HG03457 (cell line): ENCODE measurements around the gene TFF3.
"Not testable (repeated sequence)": the region's sequence is repeated elsewhere in the genome, so short reads cannot be mapped to it uniquely, and the experiment has no call there.

Experiments used
- ATAC-seq: cut with Tn5 transposase; IDR thresholded peaks from one replicate; pipeline ENCODE4 v1.9.1; 2021; ENCODE audit warnings: moderate number of reproducible peaks; ENCODE audit not compliant: unreplicated experiment

Gene TFF3

GRCh38 chr21:42306366-42307035, 8.7 kb downstream of the TFF3 start:
- no peak for ATAC-seq

DNA sequence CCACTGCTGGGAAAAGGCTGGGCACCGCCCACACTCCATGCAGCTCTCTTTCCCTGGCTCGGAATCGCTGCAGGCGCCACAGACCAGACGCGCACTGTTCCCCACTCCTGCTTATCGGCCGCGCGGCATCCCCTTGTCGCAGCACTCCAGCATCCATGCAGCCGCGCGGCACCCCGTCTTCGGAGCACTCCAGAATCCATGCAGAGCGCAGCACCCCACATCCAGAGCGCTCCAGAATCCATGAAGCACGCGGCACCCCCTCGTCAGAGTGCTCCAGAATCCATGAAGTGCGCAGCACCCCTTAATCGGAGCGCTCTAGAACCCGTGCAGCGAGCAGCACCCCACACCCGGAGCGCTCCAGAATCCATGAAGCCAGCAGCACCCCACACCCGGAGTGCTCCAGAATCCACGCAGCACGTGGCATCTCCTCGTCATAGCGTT, 9.5 kb downstream of the TFF3 start:
- ATAC-seq = no peak

- no peak for ATAC-seq
These were observed 10.4 kb downstream of the TFF3 start for GRCh38 chr21:42304556-42305454.

- no peak for ATAC-seq
These were observed 11.8 kb downstream of the TFF3 start for GRCh38 chr21:42303443-42303842.

- ATAC-seq = no peak
These were observed 12.4 kb downstream of the TFF3 start for GRCh38 chr21:42302794-42303193.

GRCh38 chr21:42302076-42302650, 13.0 kb downstream of the TFF3 start:
- no peak for ATAC-seq

GRCh38 chr21:42301371-42302075, 13.7 kb downstream of the TFF3 start:
- no peak for ATAC-seq

- ATAC-seq = no peak
These were observed 14.3 kb downstream of the TFF3 start for GRCh38 chr21:42300956-42301355.

DNA sequence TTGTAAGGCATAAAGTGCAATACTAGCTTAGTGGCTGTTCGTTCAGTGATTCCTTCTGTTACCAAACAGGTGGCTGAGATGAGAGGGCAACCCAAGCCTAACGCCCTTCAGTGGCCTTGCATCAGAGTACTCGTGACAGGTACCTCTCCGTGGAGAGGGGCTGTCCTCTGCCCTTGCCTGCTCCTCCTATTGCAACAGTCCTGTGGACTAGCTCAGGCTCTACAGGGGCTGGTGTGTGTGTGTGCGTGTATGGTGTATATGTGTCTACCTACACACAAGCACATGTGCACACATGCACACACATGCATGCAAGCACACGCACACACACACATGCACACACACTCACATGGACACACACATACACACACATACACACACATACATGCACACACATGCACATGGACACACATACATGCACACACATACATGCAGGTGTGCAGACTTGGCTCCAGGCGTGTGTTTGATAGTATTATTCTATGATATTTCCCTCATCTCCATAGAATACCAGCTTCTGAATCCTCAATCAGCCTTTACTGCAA, 15.1 kb downstream of the TFF3 start:
- ATAC-seq = no peak

GRCh38 chr21:42299324-42300044, 15.7 kb downstream of the TFF3 start:
- ATAC-seq = no peak

DNA sequence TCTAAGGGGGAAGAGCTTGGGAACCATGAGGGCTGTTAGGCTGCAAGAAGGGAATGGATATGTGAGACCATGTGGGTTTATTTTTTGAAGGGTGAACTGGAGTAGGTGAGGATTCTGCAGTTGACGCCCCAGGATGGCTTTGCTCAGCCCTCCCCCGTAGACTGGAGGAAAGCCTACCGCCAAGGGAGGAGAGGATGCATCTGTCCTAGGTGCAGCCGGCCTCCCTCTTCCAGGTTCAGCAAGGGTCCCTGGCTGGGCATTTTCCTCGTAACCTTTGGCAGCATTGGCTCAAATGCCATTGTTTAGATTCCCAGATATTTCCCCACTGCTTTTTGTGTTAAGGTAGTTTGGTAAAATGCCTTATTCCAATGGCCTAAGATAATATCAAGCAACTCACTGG, 16.6 kb downstream of the TFF3 start:
- no peak for ATAC-seq

- ATAC-seq = no peak
These were observed 17.0 kb downstream of the TFF3 start for GRCh38 chr21:42298237-42298636.

DNA sequence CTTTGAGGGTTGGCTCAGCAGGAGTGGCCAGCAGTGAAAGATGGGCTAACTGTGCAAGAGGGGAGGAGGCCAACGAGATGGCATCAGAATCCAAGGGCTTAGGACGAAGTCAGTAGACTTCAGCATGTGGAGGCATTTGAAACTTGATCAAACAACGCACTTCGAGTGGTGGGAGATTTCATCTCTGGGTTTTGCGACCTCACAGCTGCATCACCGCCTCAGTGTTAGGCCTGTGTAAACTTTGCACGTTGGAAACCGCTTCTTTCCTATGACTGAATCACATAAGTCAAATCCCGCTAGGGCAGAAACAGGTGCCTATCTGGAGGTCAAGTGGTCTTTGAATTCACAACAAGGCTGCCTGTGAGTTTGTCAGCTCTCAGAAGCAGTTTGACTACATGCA, 17.8 kb downstream of the TFF3 start:
- no peak for ATAC-seq

- ATAC-seq = no peak
These were observed 18.7 kb downstream of the TFF3 start for GRCh38 chr21:42296501-42296900.

- ATAC-seq = no peak
These were observed 19.4 kb downstream of the TFF3 start for GRCh38 chr21:42295845-42296244.

DNA sequence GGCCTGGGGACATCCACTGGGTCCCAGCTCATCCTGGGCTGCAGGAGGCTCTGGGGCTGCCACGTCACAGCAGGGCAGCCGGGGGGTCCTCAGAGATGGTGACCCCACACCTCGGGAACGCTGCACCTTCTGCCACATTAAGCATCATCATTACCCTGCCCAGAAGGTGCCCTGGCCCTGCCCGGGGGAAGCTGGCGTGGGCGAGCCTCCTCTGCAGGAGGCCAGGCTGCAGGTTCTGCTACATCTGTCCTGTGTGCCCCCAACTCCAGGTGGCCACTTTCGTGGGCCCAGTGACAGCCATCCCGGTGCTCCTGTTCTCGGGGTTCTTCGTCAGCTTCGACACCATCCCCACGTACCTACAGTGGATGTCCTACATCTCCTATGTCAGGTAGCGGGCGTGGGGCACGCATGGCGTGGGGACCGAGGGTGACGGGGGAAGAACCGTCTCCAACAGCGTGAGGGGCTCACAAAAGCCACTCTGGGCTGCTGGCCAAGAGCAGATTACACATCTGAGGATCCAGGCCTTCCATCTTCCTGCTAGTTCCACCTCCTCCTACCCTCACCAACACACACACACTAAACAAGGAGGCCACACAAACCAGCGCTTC, 20.8 kb downstream of the TFF3 start:
- no peak for ATAC-seq

- ATAC-seq = no peak
These were observed 21.4 kb downstream of the TFF3 start for GRCh38 chr21:42293649-42294272.

- ATAC-seq = not testable (repeated sequence)
These were observed 22.6 kb downstream of the TFF3 start for GRCh38 chr21:42292563-42293142.
